ENCODE measurements around the gene MKLN1.

DNA sequence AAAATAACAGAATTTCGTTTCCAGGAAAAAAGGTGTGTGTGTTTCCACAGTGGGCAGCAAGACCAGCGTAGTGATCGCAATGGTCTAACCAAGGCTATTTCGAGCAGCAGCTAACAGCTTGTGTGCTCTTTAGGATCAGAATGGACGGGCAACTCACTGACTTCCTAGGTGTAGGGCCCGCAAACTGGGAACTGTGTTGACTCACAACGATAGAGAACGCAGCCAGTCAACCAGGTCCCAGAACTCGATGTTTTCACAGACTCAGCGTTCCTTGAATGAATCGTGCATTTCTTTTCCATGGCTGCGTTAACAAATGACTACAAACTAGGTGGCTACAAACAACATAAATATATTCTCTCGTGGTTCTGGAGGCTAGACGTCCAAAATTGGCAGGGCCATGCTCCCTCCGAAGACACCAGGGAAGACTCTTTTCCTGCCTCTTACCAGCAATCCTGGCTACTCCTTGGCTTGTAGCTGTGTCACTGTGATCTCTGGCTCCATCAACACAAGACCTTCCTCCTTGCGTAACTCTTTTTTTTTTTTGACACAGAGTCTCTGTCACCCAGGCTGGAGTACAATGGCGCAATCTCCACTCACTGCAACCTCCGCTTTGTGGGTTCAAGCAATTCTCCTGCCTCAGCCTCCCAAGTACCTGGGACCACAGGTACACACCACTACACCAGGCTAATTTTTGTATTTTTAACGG lies 189.7 kb downstream of the MKLN1 start:
- TF ChIP-seq POLR2AphosphoS5 (IDR thresholded peaks at IDR 0.05) (no peak), CTCF (IDR thresholded peaks at IDR 0.05) (no peak), POLR2A (IDR thresholded peaks at IDR 0.05) (no peak)
